ENCODE data around the gene IFNL4. TPM values are rescaled to one million over a fixed set of nuclear protein-coding genes. Genes with fewer than 3 reads are reported as not detected.

The IFNL4 gene
- total RNA-seq, 3 donors from 2014 or later = not detected

GRCh38 chr19:39237200-39238184 lies 11.2 kb downstream of the IFNL4 start:
- DNase-seq (peak; percentile 63 to 85 (median 75)), ATAC-seq (peak; percentile 97)
- no peak for TF ChIP-seq CTCF (IDR thresholded peaks at IDR 0.05)
- no peaks in the 10 kb centered on the region for H3K36me3 ChIP-seq (ENCODE audit: low read depth)
- H3K4me1 ChIP-seq (ENCODE audit: low read depth) = no peaks in the 10 kb centered on the region
- no peak overlapping the region for H3K4me3 ChIP-seq
- intact Hi-C loops (cut with DNase I, micrococcal nuclease) = no loop called here
- no peaks in the 10 kb centered on the region for H3K9me3 ChIP-seq

- ATAC-seq (peak; percentile 54), DNase-seq (peak; percentile 9 to 62 (median 43))
- no peaks in the 10 kb centered on the region for H3K4me1 ChIP-seq (ENCODE audit: low read depth)
- intact Hi-C loops (cut with DNase I, micrococcal nuclease) = no loop called here
- TF ChIP-seq CTCF (IDR thresholded peaks at IDR 0.05) = no peak
- H3K36me3 ChIP-seq (ENCODE audit: low read depth) = no peaks in the 10 kb centered on the region
- H3K9me3 ChIP-seq = no peaks in the 10 kb centered on the region
- H3K4me3 ChIP-seq = no peak overlapping the region
These were observed 12.1 kb downstream of the IFNL4 start for GRCh38 chr19:39236527-39236926.

- intact Hi-C loops (cut with DNase I, micrococcal nuclease) = no loop called here
- no peak for TF ChIP-seq CTCF (IDR thresholded peaks at IDR 0.05)
- no peak for ATAC-seq
- no peaks in the 10 kb centered on the region for H3K36me3 ChIP-seq (ENCODE audit: low read depth)
- H3K4me3 ChIP-seq = no peak overlapping the region
- H3K4me1 ChIP-seq (ENCODE audit: low read depth) = no peaks in the 10 kb centered on the region
- no peaks in the 10 kb centered on the region for H3K9me3 ChIP-seq
- DNase-seq = no peak
These were observed 15.9 kb downstream of the IFNL4 start for GRCh38 chr19:39232708-39233107.

- H3K9me3 ChIP-seq = no peaks in the 10 kb centered on the region
- H3K4me1 ChIP-seq (ENCODE audit: low read depth) = no peaks in the 10 kb centered on the region
- H3K36me3 ChIP-seq (ENCODE audit: low read depth) = no peaks in the 10 kb centered on the region
- ATAC-seq (no peak), DNase-seq (no peak)
- no peak for TF ChIP-seq CTCF (IDR thresholded peaks at IDR 0.05)
- intact Hi-C loops (cut with DNase I, micrococcal nuclease) = no loop called here
- H3K4me3 ChIP-seq = no peak overlapping the region
These were observed 18.4 kb downstream of the IFNL4 start for GRCh38 chr19:39230096-39230764.

- H3K36me3 ChIP-seq (ENCODE audit: low read depth) = no peaks in the 10 kb centered on the region
- TF ChIP-seq CTCF (IDR thresholded peaks at IDR 0.05) = no peak
- H3K9me3 ChIP-seq = no peaks in the 10 kb centered on the region
- H3K4me3 ChIP-seq = no peak overlapping the region
- intact Hi-C loops (cut with DNase I, micrococcal nuclease) = no loop called here
- no peak for DNase-seq
- no peak for ATAC-seq
- H3K4me1 ChIP-seq (ENCODE audit: low read depth) = no peaks in the 10 kb centered on the region
These were observed 23.7 kb downstream of the IFNL4 start for GRCh38 chr19:39224910-39225309.

All from mucosa of descending colon (tissue), 3 donors.